A549 treated with Hydrocortisone at 1 μM for 4 hours (cell line): ENCODE data around the gene NR1H4. TPM values are rescaled to one million over a fixed set of nuclear protein-coding genes. Genes with fewer than 3 reads are reported as not detected.

Source experiments
- total RNA-seq: library from RNA; stranded (reverse); fragments of 200-300 nt; extraction: Qiagen RNA extraction; gene quantifications from 5 replicates; pipeline ENCODE4 v1.2.3, GENCODE V29; 2022

Gene NR1H4
- 0.03 to 0.10 TPM (median 0.08 TPM) in 5 replicates for total RNA-seq

DNA sequence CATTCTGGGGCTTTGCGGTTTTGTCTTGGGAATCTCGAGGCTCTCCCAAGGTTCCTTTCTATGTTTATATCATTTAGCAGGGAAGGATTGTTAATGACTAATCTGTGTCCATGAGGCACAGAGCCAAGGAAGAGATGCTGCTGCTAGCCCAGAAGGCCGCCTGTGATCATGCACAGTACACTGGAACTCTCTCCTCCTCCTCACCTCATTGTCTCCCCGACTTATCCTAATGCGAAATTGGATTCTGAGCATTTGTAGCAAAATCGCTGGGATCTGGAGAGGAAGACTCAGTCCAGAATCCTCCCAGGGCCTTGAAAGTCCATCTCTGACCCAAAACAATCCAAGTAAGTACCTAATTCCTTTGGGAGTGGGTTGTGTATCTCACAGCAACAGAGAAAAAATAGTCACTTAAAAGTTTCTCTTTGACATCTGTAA lies at the start of gene NR1H4:
TSS of gene NR1H4 (plus strand) at position 151 of the 435 bp plus-strand sequence. CDS start 19,458 bp downstream, outside the sequence.

DNA sequence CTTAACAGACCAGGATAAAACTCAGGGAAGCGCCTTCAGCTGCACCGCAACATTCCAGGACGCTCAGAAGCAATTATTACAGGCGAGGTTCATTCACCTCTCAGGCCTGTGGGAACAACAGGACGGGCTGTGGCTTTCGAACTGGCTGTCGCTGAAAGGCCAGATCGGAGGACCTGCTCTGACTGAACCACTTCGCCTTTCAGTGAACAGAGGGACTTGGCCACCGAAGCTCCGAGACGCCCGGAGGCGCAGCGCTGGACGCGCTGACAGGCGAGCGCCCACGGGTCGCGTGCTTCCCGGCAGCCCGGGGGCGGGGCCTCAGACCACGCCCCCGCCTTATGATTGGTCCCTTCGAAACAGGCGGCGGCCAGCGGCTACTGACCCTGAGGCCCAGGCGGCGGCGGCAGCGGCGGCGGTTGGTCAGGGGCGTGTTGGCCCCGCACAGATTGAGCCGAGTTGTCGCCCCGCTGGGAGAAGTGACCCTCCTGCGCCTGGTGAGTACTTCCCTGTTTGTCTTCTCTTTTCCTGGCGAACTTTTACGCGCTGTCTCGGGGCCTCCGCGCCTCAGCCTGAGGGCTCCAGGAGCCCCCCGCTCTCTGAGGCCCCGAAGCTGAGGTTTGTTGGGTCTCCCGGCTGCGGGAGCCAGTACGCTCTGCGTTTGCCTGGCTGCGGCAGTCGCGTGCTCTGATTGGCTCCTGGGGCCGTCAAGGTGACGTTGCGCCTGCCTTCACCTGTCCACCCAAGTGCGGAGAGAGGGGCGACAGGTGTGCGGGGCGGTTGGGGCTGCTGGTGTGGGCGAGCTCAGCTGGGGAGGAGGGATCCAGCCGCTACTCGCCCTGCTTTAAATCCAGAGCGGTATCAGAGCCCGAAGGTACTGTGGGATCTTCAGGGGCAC lies 99.9 kb downstream of the NR1H4 start, which contains the start of gene GAS2L3:
TSS of gene GAS2L3 (plus strand) at position 393 of the 895 bp plus-strand sequence. CDS start 21,221 bp downstream, outside the sequence.

Other genes with a start within 250 kb of the NR1H4 start
- 0.28 to 1.5 TPM (median 1.2 TPM) in 5 replicates for gene DEPDC4, start 206.8 kb upstream of the NR1H4 start, total RNA-seq
- 15.6 to 24.9 TPM (median 19.8 TPM) in 5 replicates for gene SCYL2, start 206.7 kb upstream of the NR1H4 start, total RNA-seq
- gene SLC17A8, start 116.8 kb upstream of the NR1H4 start, total RNA-seq, result 0.12 TPM in 1 of 5 replicates, not detected in the others
- 5.9 to 10.1 TPM (median 7.5 TPM) in 5 replicates for gene GAS2L3, start 99.8 kb downstream of the NR1H4 start, total RNA-seq